Activated naive CD4-positive, alpha-beta T cell treated with anti-CD3 and anti-CD28 coated beads, Interleukin-2, amount 10 ng/mL, durations not matched to agents 7 days and 5 days (primary cell): ENCODE results near the gene GNAT2.

Source experiments
- CTCF ChIA-PET: fragments of 350-600 bp; sonication (Branson Sonifier 250); formaldehyde crosslinking; loops from one replicate; lab custom pipeline; 2021; ENCODE audit warnings: antibody characterized with exemption; lab: Charles Lee
- DNase-seq: peaks from one replicate; pipeline ENCODE4 v3.0.0-alpha.2; 2020
- H3K27ac Mint-ChIP-seq: one replicate; pipeline ENCODE4 v1.8.0; 2021; ENCODE audit warnings: mild to moderate bottlenecking, moderate library complexity, mixed read lengths
- H3K27me3 Mint-ChIP-seq: one replicate; pipeline ENCODE4 v1.8.0; 2021; ENCODE audit warnings: mild to moderate bottlenecking, mixed read lengths
- H3K36me3 Mint-ChIP-seq: one replicate; pipeline ENCODE4 v1.8.0; 2021; ENCODE audit warnings: mixed read lengths
- H3K4me1 Mint-ChIP-seq: one replicate; pipeline ENCODE4 v1.8.0; 2021; ENCODE audit warnings: mixed read lengths
- H3K4me3 Mint-ChIP-seq: one replicate; pipeline ENCODE4 v1.8.0; 2021; ENCODE audit warnings: mild to moderate bottlenecking, moderate library complexity, mixed read lengths
- H3K9me3 Mint-ChIP-seq: one replicate; pipeline ENCODE4 v1.8.0; 2021; ENCODE audit warnings: mixed read lengths

The GNAT2 gene

GRCh38 chr1:109637446-109637845 lies 18.0 kb upstream of the GNAT2 start:
- no peaks in the 10 kb centered on the region for H3K9me3 Mint-ChIP-seq
- H3K4me3 Mint-ChIP-seq = no peak overlapping the region
- CTCF ChIA-PET = interaction anchor here (1.1 to 12.4 kb wide), 6 partner anchors 13 to 347 kb away, joined by 3 to 326 read pairs (median 69); partner anchors contain the start of genes AHCYL1, GNAI3 and GPR61
- peaks cover 19% of the 10 kb centered on the region for H3K4me1 Mint-ChIP-seq
- no peaks in the 10 kb centered on the region for H3K36me3 Mint-ChIP-seq
- no peak for DNase-seq
- H3K27me3 Mint-ChIP-seq = peaks cover 31% of the 10 kb centered on the region
- no peak overlapping the region for H3K27ac Mint-ChIP-seq

DNA sequence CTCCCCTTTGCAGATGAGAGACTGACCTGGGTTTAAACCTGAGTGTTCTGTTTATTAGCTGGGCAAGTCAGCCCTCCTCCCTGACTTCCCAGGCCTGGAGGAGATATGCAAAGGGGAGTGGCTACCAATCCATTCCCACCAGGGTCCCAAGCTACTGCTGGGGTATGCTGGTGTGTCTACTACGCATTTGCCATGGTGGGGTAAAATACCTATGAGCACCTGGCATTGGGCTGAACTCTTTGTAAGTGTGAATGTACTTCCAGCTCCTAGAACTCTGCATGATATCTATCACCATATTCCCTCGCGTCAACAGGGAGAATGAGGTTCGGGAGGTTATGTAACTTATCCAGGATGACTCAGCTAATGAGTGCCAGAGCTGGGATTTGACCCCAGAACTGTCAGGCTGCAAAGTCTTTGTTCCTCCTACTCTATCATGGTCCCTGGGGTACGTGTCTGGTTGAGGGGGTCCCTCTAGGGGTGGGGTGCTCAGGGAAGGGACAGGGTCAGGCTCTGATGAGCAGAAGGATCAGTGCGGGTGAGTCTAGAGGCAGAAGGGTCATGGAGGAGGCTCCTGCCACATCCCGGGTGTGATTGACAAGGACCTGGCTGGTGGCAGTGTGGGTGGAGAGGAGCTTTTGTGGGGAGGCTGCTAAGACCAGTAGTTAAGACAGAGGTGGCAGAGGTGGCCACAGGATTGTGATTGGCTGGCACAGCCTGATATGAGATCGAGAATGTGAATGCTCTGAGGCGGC lies 17.0 kb upstream of the GNAT2 start:
- CTCF ChIA-PET = interaction anchor here (0.6 to 12.4 kb wide), 8 partner anchors 10 to 597 kb away, joined by 3 to 326 read pairs (median 4); partner anchors contain the start of genes AHCYL1, GNAI3 and GPR61
- H3K4me1 Mint-ChIP-seq = peaks cover 19% of the 10 kb centered on the region
- no peak overlapping the region for H3K4me3 Mint-ChIP-seq
- H3K27me3 Mint-ChIP-seq = peaks cover 31% of the 10 kb centered on the region
- H3K27ac Mint-ChIP-seq = no peak overlapping the region
- DNase-seq = no peak
- H3K36me3 Mint-ChIP-seq = peaks cover 5% of the 10 kb centered on the region
- no peaks in the 10 kb centered on the region for H3K9me3 Mint-ChIP-seq

GRCh38 chr1:109635862-109636200 lies 16.4 kb upstream of the GNAT2 start:
- no peaks in the 10 kb centered on the region for H3K9me3 Mint-ChIP-seq
- CTCF ChIA-PET = interaction anchor here (0.6 to 12.4 kb wide), 4 partner anchors 10 to 138 kb away, joined by 3 to 326 read pairs (median 74); partner anchors contain the start of genes GNAI3 and GPR61
- H3K27me3 Mint-ChIP-seq = peaks cover 26% of the 10 kb centered on the region
- H3K4me3 Mint-ChIP-seq = no peak overlapping the region
- no peak for DNase-seq
- H3K36me3 Mint-ChIP-seq = peaks cover 9% of the 10 kb centered on the region
- no peak overlapping the region for H3K27ac Mint-ChIP-seq
- H3K4me1 Mint-ChIP-seq = peaks cover 19% of the 10 kb centered on the region

GRCh38 chr1:109634771-109635750 lies 15.6 kb upstream of the GNAT2 start:
- Mint-ChIP-seq H3K36me3 (peaks cover 11% of the 10 kb centered on the region), H3K27me3 (peaks cover 22% of the 10 kb centered on the region), H3K4me1 (peaks cover 19% of the 10 kb centered on the region), H3K9me3 (no peaks in the 10 kb centered on the region), H3K27ac (no peak overlapping the region), H3K4me3 (no peak overlapping the region)
- DNase-seq = no peak
- CTCF ChIA-PET = interaction anchor here (7.2 to 12.4 kb wide), 3 partner anchors 92 to 139 kb away, joined by 103 to 326 read pairs (median 145); partner anchors contain the start of gene GPR61

DNA sequence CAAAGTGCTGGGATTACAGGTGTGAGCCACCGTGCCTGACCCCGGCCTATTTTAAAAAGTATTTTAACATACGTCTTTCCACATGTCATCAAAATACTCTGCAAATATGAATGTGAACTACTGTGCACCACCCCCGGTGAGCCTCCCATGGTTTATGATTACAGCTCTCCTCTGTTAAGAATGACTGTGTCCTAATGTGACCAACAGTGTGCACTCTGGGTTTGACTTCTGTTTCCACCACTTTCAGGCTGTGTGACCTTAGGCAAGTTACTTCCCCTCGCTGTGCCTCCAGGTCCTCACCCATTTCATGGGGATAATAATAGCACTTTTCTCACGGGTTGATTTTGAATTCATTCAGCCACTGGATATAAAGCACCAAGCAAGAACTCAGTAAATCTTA lies 14.9 kb upstream of the GNAT2 start:
- Mint-ChIP-seq H3K9me3 (no peaks in the 10 kb centered on the region), H3K36me3 (peaks cover 18% of the 10 kb centered on the region), H3K4me1 (peaks cover 19% of the 10 kb centered on the region), H3K27me3 (peaks cover 15% of the 10 kb centered on the region), H3K27ac (no peak overlapping the region), H3K4me3 (no peak overlapping the region)
- CTCF ChIA-PET = interaction anchor here (0.6 to 12.4 kb wide), 4 partner anchors 70 to 372 kb away, joined by 3 to 326 read pairs (median 53); partner anchors contain the start of gene GPR61
- no peak for DNase-seq

GRCh38 chr1:109632671-109633346 lies 13.4 kb upstream of the GNAT2 start:
- peak; percentile 18 for DNase-seq
- CTCF ChIA-PET = interaction anchor here (0.8 to 8.3 kb wide), 5 partner anchors 7 to 352 kb away, joined by 3 to 103 read pairs (median 3); partner anchors contain the start of genes AHCYL1 and GPR61
- no peak overlapping the region for H3K27ac Mint-ChIP-seq
- peaks cover 9% of the 10 kb centered on the region for H3K27me3 Mint-ChIP-seq
- peaks cover 25% of the 10 kb centered on the region for H3K36me3 Mint-ChIP-seq
- no peak overlapping the region for H3K4me3 Mint-ChIP-seq
- H3K4me1 Mint-ChIP-seq = peaks cover 19% of the 10 kb centered on the region
- no peaks in the 10 kb centered on the region for H3K9me3 Mint-ChIP-seq

- Mint-ChIP-seq H3K4me3 (no peak overlapping the region), H3K9me3 (no peaks in the 10 kb centered on the region), H3K36me3 (peaks cover 31% of the 10 kb centered on the region), H3K27ac (peak overlapping the region; percentile 62), H3K4me1 (peaks cover 19% of the 10 kb centered on the region), H3K27me3 (peaks cover 3% of the 10 kb centered on the region)
- CTCF ChIA-PET = interaction anchor here (0.8 to 8.3 kb wide), 8 partner anchors 8 to 353 kb away, joined by 3 to 103 read pairs (median 5); partner anchors contain the start of genes AHCYL1 and GPR61
- no peak for DNase-seq
Measured at GRCh38 chr1:109631513-109632505, 12.4 kb upstream of the GNAT2 start.

- H3K4me3 Mint-ChIP-seq = no peak overlapping the region
- no peak for DNase-seq
- H3K27me3 Mint-ChIP-seq = no peaks in the 10 kb centered on the region
- H3K4me1 Mint-ChIP-seq = peaks cover 20% of the 10 kb centered on the region
- H3K27ac Mint-ChIP-seq = peak overlapping the region; percentile 62
- CTCF ChIA-PET = interaction anchor here (0.7 to 8.3 kb wide), 10 partner anchors 9 to 122 kb away, joined by 3 to 103 read pairs (median 5); partner anchors contain the start of genes GNAI3 and GPR61
- H3K9me3 Mint-ChIP-seq = no peaks in the 10 kb centered on the region
- H3K36me3 Mint-ChIP-seq = peaks cover 36% of the 10 kb centered on the region
Measured at GRCh38 chr1:109630898-109631512, 11.6 kb upstream of the GNAT2 start.

DNA sequence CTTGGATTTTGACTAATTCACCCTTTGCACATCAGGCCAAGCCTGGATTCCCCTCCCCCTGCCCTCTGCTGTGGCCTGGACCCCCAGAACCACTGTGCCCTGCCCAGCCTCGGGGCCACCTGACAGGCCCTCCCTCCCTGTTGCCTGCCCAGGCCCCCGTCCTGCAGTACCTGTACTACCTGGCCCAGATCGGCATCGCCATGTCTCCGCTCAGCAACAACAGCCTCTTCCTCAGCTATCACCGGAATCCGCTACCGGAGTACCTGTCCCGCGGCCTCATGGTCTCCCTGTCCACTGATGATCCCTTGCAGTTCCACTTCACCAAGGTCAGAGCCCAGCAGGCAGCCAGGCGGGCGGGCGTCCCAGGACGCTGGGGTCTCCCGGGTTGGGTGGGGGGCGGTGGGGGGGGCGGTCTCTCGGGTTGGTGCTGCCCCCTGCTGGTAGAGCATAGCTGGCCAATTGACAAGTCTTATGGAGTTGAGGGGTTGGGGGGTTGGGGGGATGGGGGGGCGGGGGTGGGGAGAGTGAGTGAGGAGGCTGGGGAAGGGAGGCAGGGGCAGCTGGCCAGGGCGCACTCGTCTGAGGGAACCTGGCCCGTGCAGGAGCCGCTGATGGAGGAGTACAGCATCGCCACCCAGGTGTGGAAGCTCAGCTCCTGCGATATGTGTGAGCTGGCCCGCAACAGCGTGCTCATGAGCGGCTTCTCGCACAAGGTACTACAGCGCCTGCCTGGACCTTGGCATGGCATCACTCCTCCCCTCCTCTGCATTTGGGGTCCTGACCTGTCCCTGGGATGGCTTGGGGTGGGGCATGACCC lies 10.9 kb upstream of the GNAT2 start:
- DNase-seq = peak; percentile 52
- H3K4me1 Mint-ChIP-seq = peaks cover 22% of the 10 kb centered on the region
- CTCF ChIA-PET = interaction anchor here (0.5 to 8.3 kb wide), 13 partner anchors 8 to 123 kb away, joined by 3 to 103 read pairs (median 4); partner anchors contain the start of genes GNAI3 and GPR61
- no peaks in the 10 kb centered on the region for H3K27me3 Mint-ChIP-seq
- no peak overlapping the region for H3K27ac Mint-ChIP-seq
- no peak overlapping the region for H3K4me3 Mint-ChIP-seq
- H3K9me3 Mint-ChIP-seq = no peaks in the 10 kb centered on the region
- peaks cover 38% of the 10 kb centered on the region for H3K36me3 Mint-ChIP-seq

- no peak overlapping the region for H3K27ac Mint-ChIP-seq
- H3K36me3 Mint-ChIP-seq = peaks cover 38% of the 10 kb centered on the region
- no peaks in the 10 kb centered on the region for H3K9me3 Mint-ChIP-seq
- peaks cover 21% of the 10 kb centered on the region for H3K4me1 Mint-ChIP-seq
- H3K4me3 Mint-ChIP-seq = no peak overlapping the region
- CTCF ChIA-PET = interaction anchor here (1.0 to 8.3 kb wide), 8 partner anchors 7 to 94 kb away, joined by 3 to 103 read pairs (median 5); partner anchors contain the start of genes GNAI3 and GPR61
- DNase-seq = no peak
- no peaks in the 10 kb centered on the region for H3K27me3 Mint-ChIP-seq
Measured at GRCh38 chr1:109629372-109630030, 10.1 kb upstream of the GNAT2 start.
